HEK293 (cell line): Measurements from ENCODE around the gene SOCS1.

Source experiments
- CTCF ChIA-PET: fragments of 350-600 bp; formaldehyde crosslinking; extraction: SDS; loops from one replicate; lab custom pipeline; 2021; ENCODE audit warnings: antibody characterized with exemption; lab: Yijun Ruan, JAX
- POLR2A ChIA-PET: fragments of 300-600 bp; formaldehyde crosslinking; extraction: SDS; loops from one replicate; lab custom pipeline; 2020; ENCODE audit warnings: antibody characterized with exemption, inconsistent platforms; lab: Yijun Ruan, JAX
- H3K27ac ChIP-seq: fragments of 200-500 bp; sonication (Bioruptor generic); 2 replicates; pipeline ENCODE4 v1.5.1; 2014; ENCODE audit warnings: low read depth, low read length, control low read depth, inconsistent platforms; ENCODE audit errors: extremely low read depth
- H3K36me3 ChIP-seq, 2 experiments: fragments of 200-500 bp in 1 of 2; sonication (Bioruptor generic) in 1 of 2; 1 replicate in 1 of 2; 2 replicates in 1 of 2; pipeline ENCODE4 v1.5.1; 2014 to 2017; ENCODE audit warnings: inconsistent platforms in 2 of 2, low read length in 2 of 2; ENCODE audit not compliant: control insufficient read depth in 2 of 2, insufficient read depth in 1 of 2
- H3K4me1 ChIP-seq: fragments of 200-500 bp; sonication (Bioruptor generic); 2 replicates; pipeline ENCODE4 v1.5.1; 2014; ENCODE audit warnings: mild to moderate bottlenecking, low read length, inconsistent platforms; ENCODE audit not compliant: control insufficient read depth, insufficient read depth
- H3K4me3 ChIP-seq: 2 replicates; pipeline ENCODE4 v1.5.1; 2011; ENCODE audit warnings: low read depth, mild to moderate bottlenecking, control low read depth, low read length, moderate library complexity
- H3K9me3 ChIP-seq: fragments of 200-500 bp; sonication (Bioruptor generic); 2 replicates; pipeline ENCODE4 v1.5.1; 2014; ENCODE audit warnings: low read depth, low read length, inconsistent platforms; ENCODE audit not compliant: control insufficient read depth, insufficient read depth
- KLF16 ChIP-seq: fragments of 450-650 bp; formaldehyde crosslinking; IDR thresholded peaks from 2 replicates; pipeline ENCODE4 v1.5.1; 2017; ENCODE audit warnings: missing biosample characterization, missing genetic modification characterization
- KLF8 ChIP-seq: fragments of 450-650 bp; formaldehyde crosslinking; IDR thresholded peaks from 2 replicates; pipeline ENCODE4 v1.5.1; 2016; ENCODE audit warnings: missing biosample characterization, missing genetic modification characterization
- MZF1 ChIP-seq: fragments of 450-650 bp; formaldehyde crosslinking; IDR thresholded peaks from 2 replicates; pipeline ENCODE4 v1.5.1; 2017; ENCODE audit warnings: missing biosample characterization, missing genetic modification characterization, borderline replicate concordance
- OVOL3 ChIP-seq: fragments of 450-650 bp; formaldehyde crosslinking; IDR thresholded peaks from 2 replicates; pipeline ENCODE4 v1.5.1; 2016; ENCODE audit warnings: missing biosample characterization, missing genetic modification characterization
- SCRT2 ChIP-seq: fragments of 450-650 bp; formaldehyde crosslinking; IDR thresholded peaks from 2 replicates; pipeline ENCODE4 v1.5.1; 2016; ENCODE audit warnings: missing biosample characterization, missing genetic modification characterization
- SETDB1 ChIP-seq: IDR thresholded peaks from one replicate; pipeline ENCODE4 v1.6.1; 2017; ENCODE audit warnings: mild to moderate bottlenecking, low read length, moderate library complexity, mixed read lengths; ENCODE audit not compliant: insufficient read length
- ZBTB48 ChIP-seq: fragments of 450-650 bp; formaldehyde crosslinking; IDR thresholded peaks from 2 replicates; pipeline ENCODE4 v1.5.1; 2016; ENCODE audit warnings: missing biosample characterization, missing genetic modification characterization
- ZNF140 ChIP-seq: fragments of 450-650 bp; formaldehyde crosslinking; IDR thresholded peaks from 2 replicates; pipeline ENCODE4 v1.5.1; 2016; ENCODE audit warnings: missing biosample characterization, missing genetic modification characterization
- ZNF155 ChIP-seq: fragments of 450-650 bp; formaldehyde crosslinking; IDR thresholded peaks from 2 replicates; pipeline ENCODE4 v1.5.1; 2016; ENCODE audit warnings: missing biosample characterization, missing genetic modification characterization
- ZNF214 ChIP-seq: fragments of 450-650 bp; formaldehyde crosslinking; IDR thresholded peaks from 2 replicates; pipeline ENCODE4 v1.5.1; 2017; ENCODE audit warnings: missing biosample characterization, mild to moderate bottlenecking, missing genetic modification characterization, borderline replicate concordance
- ZNF335 ChIP-seq: fragments of 450-650 bp; formaldehyde crosslinking; conservative IDR thresholded peaks from 2 replicates; pipeline ENCODE4 v1.5.1; 2016; ENCODE audit warnings: missing biosample characterization, missing genetic modification characterization
- ZNF610 ChIP-seq: fragments of 450-650 bp; formaldehyde crosslinking; IDR thresholded peaks from 2 replicates; pipeline ENCODE4 v1.5.1; 2016; ENCODE audit warnings: missing biosample characterization, missing genetic modification characterization, borderline replicate concordance
- ZNF626 ChIP-seq: fragments of 450-650 bp; sonication (Bioruptor Pico); formaldehyde crosslinking; IDR thresholded peaks from 2 replicates; pipeline ENCODE4 v1.5.1; 2018; ENCODE audit warnings: missing biosample characterization, missing genetic modification characterization, inconsistent platforms
- ZNF629 ChIP-seq: fragments of 450-650 bp; formaldehyde crosslinking; IDR thresholded peaks from 2 replicates; pipeline ENCODE4 v1.5.1; 2017; ENCODE audit warnings: missing biosample characterization, missing genetic modification characterization
- ZNF664 ChIP-seq: fragments of 450-650 bp; formaldehyde crosslinking; IDR thresholded peaks from 2 replicates; pipeline ENCODE4 v1.5.1; 2016; ENCODE audit warnings: missing biosample characterization, missing genetic modification characterization
- ZNF785 ChIP-seq: fragments of 450-650 bp; formaldehyde crosslinking; IDR thresholded peaks from 2 replicates; pipeline ENCODE4 v1.5.1; 2016; ENCODE audit warnings: missing biosample characterization, missing genetic modification characterization
- ZSCAN16 ChIP-seq: fragments of 450-650 bp; formaldehyde crosslinking; IDR thresholded peaks from 2 replicates; pipeline ENCODE4 v1.5.1; 2016; ENCODE audit warnings: missing biosample characterization, missing genetic modification characterization
- TF ChIP-seq, protein P1 (sequence below): fragments of 450-650 bp; IDR thresholded peaks from 2 replicates; pipeline ENCODE4 v1.5.1; 2018; ENCODE audit warnings: missing biosample characterization, mild to moderate bottlenecking, missing genetic modification characterization
- TF ChIP-seq, protein P2 (sequence below): fragments of 450-650 bp; formaldehyde crosslinking; IDR thresholded peaks from 2 replicates; pipeline ENCODE4 v1.5.1; 2016; ENCODE audit warnings: missing biosample characterization, missing genetic modification characterization
- TF ChIP-seq, protein P3 (sequence below): fragments of 450-650 bp; formaldehyde crosslinking; IDR thresholded peaks from 2 replicates; pipeline ENCODE4 v1.5.1; 2016; ENCODE audit warnings: missing biosample characterization, missing genetic modification characterization, borderline replicate concordance

The SOCS1 gene

DNA sequence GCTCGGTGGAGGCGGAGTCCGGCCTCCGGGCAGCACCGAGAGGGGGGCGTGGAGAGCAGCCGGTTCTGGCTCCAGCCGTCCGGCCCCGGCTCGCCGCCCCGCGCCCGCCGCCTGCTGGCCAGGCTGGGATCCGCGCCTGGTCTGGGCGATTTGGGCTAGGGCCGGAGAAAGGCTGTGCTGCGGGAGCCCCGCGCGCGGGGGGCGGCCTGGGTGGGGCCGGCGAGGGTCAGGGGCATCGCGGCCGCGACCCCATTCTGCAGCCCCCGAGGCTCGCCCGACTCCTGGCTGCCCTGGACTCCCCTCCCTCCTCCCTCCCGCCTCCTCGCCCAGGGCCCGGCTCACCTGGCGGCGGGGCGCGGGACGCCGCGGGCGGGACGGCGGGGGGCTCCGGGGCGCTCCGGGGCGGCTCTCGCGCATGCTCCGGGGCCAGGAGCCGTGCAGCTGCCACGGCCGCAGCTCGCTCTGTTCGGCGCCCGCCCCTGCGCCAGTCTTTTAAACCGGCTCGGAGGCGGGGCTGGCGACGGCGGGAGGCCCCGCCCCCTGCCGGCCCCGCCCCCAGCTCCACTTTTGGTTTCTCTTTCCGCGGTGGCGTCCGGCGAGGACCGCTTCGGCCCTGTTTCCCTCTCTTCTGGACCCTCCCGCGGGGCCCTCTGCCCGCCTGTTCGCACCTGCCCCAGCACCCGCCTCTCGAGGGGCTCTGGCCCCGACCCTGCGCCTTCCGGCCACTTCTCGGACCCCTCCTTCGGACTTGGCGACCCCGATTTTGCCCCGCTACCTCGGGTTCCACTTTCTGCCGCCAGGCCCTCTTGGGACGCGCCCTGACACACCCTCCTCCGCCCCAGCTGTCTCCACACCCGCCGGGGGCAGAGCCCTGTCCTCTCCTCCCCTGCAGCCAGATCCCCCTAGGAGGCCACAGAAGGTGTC, at the start of gene SOCS1 (continued):
- TF ChIP-seq ZNF140 (tag by site-specific recombination) (no peak), ZNF610 (tag by site-specific recombination) (no peak), ZNF155 (tag by site-specific recombination) (no peak), ZNF214 (tag by site-specific recombination) (no peak), KLF8 (tag by site-specific recombination) (peak; percentile 98), ZNF785 (no peak), ZSCAN16 (peak; percentile 41; the same call in 1 of the 2 replicates), OVOL3 (tag by site-specific recombination) (0 out of 2 replicates have a peak, but pooled peaks have one; percentile 23), ZNF335 (tag by site-specific recombination) (peak; percentile 100), ZNF664 (tag by site-specific recombination) (no peak), ZNF626 (tag by site-specific recombination) (no peak), KLF16 (tag by site-specific recombination) (peak; percentile 88), ZNF629 (tag by site-specific recombination) (0 out of 2 replicates have a peak, but pooled peaks have one; percentile 14)
- TF ChIP-seq, protein P1, sequence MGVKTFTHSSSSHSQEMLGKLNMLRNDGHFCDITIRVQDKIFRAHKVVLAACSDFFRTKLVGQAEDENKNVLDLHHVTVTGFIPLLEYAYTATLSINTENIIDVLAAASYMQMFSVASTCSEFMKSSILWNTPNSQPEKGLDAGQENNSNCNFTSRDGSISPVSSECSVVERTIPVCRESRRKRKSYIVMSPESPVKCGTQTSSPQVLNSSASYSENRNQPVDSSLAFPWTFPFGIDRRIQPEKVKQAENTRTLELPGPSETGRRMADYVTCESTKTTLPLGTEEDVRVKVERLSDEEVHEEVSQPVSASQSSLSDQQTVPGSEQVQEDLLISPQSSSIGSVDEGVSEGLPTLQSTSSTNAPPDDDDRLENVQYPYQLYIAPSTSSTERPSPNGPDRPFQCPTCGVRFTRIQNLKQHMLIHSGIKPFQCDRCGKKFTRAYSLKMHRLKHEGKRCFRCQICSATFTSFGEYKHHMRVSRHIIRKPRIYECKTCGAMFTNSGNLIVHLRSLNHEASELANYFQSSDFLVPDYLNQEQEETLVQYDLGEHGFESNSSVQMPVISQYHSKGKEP (tag by site-specific recombination) = no peak
- TF ChIP-seq, protein P2, sequence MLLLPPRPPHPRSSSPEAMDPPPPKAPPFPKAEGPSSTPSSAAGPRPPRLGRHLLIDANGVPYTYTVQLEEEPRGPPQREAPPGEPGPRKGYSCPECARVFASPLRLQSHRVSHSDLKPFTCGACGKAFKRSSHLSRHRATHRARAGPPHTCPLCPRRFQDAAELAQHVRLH = 0 out of 2 replicates have a peak, but pooled peaks have one; percentile 10

DNA sequence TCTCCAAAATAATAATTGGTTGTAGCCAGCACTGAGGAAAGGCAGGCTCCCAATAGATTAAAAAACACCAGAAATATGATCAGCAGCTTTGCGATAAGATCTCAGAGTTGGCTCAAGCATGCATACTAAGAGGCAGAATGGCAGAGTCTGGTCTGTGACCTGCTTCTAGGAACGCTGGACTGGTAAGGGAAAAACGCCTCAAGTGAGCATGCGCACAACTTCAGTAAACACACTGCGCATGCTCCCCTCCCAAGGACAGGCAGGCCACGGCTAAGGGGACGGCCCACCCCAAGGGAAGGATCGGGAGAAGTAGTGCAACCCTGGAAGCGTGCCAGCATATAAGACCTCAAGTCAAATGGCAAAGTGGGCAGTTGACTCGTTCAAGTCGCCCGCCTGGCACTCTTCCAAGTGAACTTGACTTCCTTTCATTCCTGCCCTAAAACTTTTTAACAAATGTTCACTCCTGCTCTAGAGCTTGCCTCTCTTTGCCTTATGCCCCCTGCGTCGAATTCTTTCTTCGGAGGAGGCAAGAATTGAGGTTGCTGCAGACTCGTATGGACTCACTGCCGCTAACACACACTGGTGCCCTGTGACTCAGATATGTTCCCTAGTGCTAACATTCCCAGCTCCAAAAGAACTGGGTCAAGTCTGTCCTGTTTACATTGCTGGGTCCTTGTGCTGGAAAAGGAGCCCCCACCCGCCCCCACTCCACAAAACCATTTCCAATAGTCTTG, 47.6 kb upstream of the SOCS1 start:
- TF ChIP-seq MZF1 (tag by site-specific recombination) (no peak), SETDB1 (peak; percentile 53)
- no peak overlapping the region for H3K4me3 ChIP-seq
- 0 out of 2 replicates have a peak, but pooled peaks cover 2% of the 10 kb centered on the region for H3K4me1 ChIP-seq
- CTCF ChIA-PET = no interaction called here
- no peaks in the 10 kb centered on the region for H3K9me3 ChIP-seq
- no peak overlapping the region for H3K27ac ChIP-seq
- POLR2A ChIA-PET = no interaction called here
- no peaks in the 10 kb centered on the region for H3K36me3 ChIP-seq

DNA sequence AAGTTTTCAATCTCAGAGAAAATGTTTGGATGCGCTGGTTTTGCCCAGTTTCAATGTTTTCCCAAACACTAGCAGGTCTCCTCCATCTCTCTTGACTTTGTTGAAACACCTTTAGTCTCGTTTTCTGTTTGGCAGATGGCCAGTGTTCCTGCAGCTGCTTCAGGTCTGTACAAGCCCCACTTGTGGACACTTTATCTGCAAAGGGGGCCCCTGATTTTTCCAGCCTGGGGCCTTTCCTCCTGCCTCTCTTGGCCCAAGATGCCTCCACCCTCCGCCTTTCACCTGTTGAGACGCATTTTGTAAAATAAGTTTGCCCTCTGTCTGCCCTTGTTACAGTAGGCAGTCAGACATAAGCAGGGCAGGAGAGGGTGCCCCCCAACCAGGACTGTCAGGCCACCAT, 47.0 kb upstream of the SOCS1 start:
- Histone ChIP-seq H3K4me3 (no peak overlapping the region), H3K36me3 (no peaks in the 10 kb centered on the region), H3K9me3 (no peaks in the 10 kb centered on the region), H3K4me1 (0 out of 2 replicates have a peak, but pooled peaks cover 2% of the 10 kb centered on the region), H3K27ac (no peak overlapping the region)
- ChIA-PET CTCF (no interaction called here), POLR2A (no interaction called here)
- TF ChIP-seq SCRT2 (tag by site-specific recombination) = peak; percentile 73
- no peak for TF ChIP-seq ZBTB48 (tag by site-specific recombination)
- TF ChIP-seq, protein P3, sequence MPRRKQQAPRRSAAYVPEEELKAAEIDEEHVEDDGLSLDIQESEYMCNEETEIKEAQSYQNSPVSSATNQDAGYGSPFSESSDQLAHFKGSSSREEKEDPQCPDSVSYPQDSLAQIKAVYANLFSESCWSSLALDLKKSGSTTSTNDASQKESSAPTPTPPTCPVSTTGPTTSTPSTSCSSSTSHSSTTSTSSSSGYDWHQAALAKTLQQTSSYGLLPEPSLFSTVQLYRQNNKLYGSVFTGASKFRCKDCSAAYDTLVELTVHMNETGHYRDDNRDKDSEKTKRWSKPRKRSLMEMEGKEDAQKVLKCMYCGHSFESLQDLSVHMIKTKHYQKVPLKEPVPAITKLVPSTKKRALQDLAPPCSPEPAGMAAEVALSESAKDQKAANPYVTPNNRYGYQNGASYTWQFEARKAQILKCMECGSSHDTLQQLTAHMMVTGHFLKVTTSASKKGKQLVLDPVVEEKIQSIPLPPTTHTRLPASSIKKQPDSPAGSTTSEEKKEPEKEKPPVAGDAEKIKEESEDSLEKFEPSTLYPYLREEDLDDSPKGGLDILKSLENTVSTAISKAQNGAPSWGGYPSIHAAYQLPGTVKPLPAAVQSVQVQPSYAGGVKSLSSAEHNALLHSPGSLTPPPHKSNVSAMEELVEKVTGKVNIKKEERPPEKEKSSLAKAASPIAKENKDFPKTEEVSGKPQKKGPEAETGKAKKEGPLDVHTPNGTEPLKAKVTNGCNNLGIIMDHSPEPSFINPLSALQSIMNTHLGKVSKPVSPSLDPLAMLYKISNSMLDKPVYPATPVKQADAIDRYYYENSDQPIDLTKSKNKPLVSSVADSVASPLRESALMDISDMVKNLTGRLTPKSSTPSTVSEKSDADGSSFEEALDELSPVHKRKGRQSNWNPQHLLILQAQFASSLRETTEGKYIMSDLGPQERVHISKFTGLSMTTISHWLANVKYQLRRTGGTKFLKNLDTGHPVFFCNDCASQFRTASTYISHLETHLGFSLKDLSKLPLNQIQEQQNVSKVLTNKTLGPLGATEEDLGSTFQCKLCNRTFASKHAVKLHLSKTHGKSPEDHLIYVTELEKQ = no peak
